ENCODE measurements around the gene BTBD9. TPM values are rescaled to one million over a fixed set of nuclear protein-coding genes. Genes with fewer than 3 reads are reported as not detected.

Gene BTBD9
- polyA plus RNA-seq, 4 donors = 5.1 to 10.2 (median 6.7) TPM

GRCh38 chr6:38679668-38680067 lies 39.9 kb upstream of the BTBD9 start:
- Histone ChIP-seq H3K4me1 (ENCODE audit: control insufficient read depth in 3 of 3, insufficient read depth in 2 of 3, low read depth in 1 of 3, low read length in 2 of 3) (no peaks in the 10 kb centered on the region), H3K9me3 (ENCODE audit: control insufficient read depth in 2 of 2, insufficient read depth in 1 of 2, low read depth in 1 of 2, low read length in 1 of 2) (no peaks in the 10 kb centered on the region), H3K36me3 (ENCODE audit: control insufficient read depth in 3 of 3, insufficient read depth in 2 of 3, low read depth in 1 of 3, low read length in 3 of 3) (peaks cover 9 to 22% (median 13%) of the 10 kb centered on the region in 3 donors), H3K27me3 (ENCODE audit: control insufficient read depth in 3 of 3, insufficient read depth in 3 of 3, low read length in 3 of 3) (no peaks in the 10 kb centered on the region), H3K4me3 (ENCODE audit: low read depth in 1 of 3, low read length in 3 of 3) (no peak overlapping the region), H3K27ac (ENCODE audit: low read depth in 1 of 3, low read length in 2 of 3) (no peak overlapping the region)
- no peak for FAIRE-seq
- no peak for DNase-seq
- WGBS, 3 donors = 86 to 98% (median 90%) methylated on average over 1 of the region's 1 CpG

GRCh38 chr6:38678178-38678760 lies 38.5 kb upstream of the BTBD9 start:
- no peak for DNase-seq
- H3K36me3 ChIP-seq (ENCODE audit: control insufficient read depth in 3 of 3, insufficient read depth in 2 of 3, low read depth in 1 of 3, low read length in 3 of 3) = peaks cover 11 to 19% (median 13%) of the 10 kb centered on the region in 3 donors
- H3K9me3 ChIP-seq (ENCODE audit: control insufficient read depth in 2 of 2, insufficient read depth in 1 of 2, low read depth in 1 of 2, low read length in 1 of 2) = no peaks in the 10 kb centered on the region
- no peaks in the 10 kb centered on the region for H3K27me3 ChIP-seq (ENCODE audit: control insufficient read depth in 3 of 3, insufficient read depth in 3 of 3, low read length in 3 of 3)
- FAIRE-seq = no peak
- peak overlapping the region in 1 of 3 donors; percentile 62 for H3K27ac ChIP-seq (ENCODE audit: low read depth in 1 of 3, low read length in 2 of 3)
- WGBS, 3 donors = 89 to 93% (median 91%) methylated on average over 7 of the region's 7 CpGs
- H3K4me3 ChIP-seq (ENCODE audit: low read depth in 1 of 3, low read length in 3 of 3) = no peak overlapping the region
- H3K4me1 ChIP-seq (ENCODE audit: control insufficient read depth in 3 of 3, insufficient read depth in 2 of 3, low read depth in 1 of 3, low read length in 2 of 3) = peaks cover 0 to 4% (median 0%) of the 10 kb centered on the region in 3 donors

- Histone ChIP-seq H3K4me3 (ENCODE audit: low read depth in 1 of 3, low read length in 3 of 3) (no peak overlapping the region), H3K36me3 (ENCODE audit: control insufficient read depth in 3 of 3, insufficient read depth in 2 of 3, low read depth in 1 of 3, low read length in 3 of 3) (peaks cover 11 to 19% (median 12%) of the 10 kb centered on the region in 3 donors), H3K9me3 (ENCODE audit: control insufficient read depth in 2 of 2, insufficient read depth in 1 of 2, low read depth in 1 of 2, low read length in 1 of 2) (no peaks in the 10 kb centered on the region), H3K27ac (ENCODE audit: low read depth in 1 of 3, low read length in 2 of 3) (peak overlapping the region in 1 of 3 donors; percentile 58), H3K4me1 (ENCODE audit: control insufficient read depth in 3 of 3, insufficient read depth in 2 of 3, low read depth in 1 of 3, low read length in 2 of 3) (peaks cover 0 to 4% (median 0%) of the 10 kb centered on the region in 3 donors), H3K27me3 (ENCODE audit: control insufficient read depth in 3 of 3, insufficient read depth in 3 of 3, low read length in 3 of 3) (no peaks in the 10 kb centered on the region)
- WGBS, 3 donors = 74 to 94% (median 80%) methylated on average over 1 of the region's 1 CpG
- DNase-seq = no peak
- FAIRE-seq = no peak
Measured at GRCh38 chr6:38676974-38677544, 37.3 kb upstream of the BTBD9 start.

- H3K4me1 ChIP-seq (ENCODE audit: control insufficient read depth in 3 of 3, insufficient read depth in 2 of 3, low read depth in 1 of 3, low read length in 2 of 3) = peaks cover 0 to 4% (median 0%) of the 10 kb centered on the region in 3 donors
- DNase-seq = no peak
- H3K36me3 ChIP-seq (ENCODE audit: control insufficient read depth in 3 of 3, insufficient read depth in 2 of 3, low read depth in 1 of 3, low read length in 3 of 3) = peaks cover 6 to 19% (median 9%) of the 10 kb centered on the region in 3 donors
- H3K27me3 ChIP-seq (ENCODE audit: control insufficient read depth in 3 of 3, insufficient read depth in 3 of 3, low read length in 3 of 3) = no peaks in the 10 kb centered on the region
- WGBS, 3 donors = 75 to 83% (median 75%) methylated on average over 2 of the region's 2 CpGs
- no peak for FAIRE-seq
- H3K4me3 ChIP-seq (ENCODE audit: low read depth in 1 of 3, low read length in 3 of 3) = no peak overlapping the region
- H3K27ac ChIP-seq (ENCODE audit: low read depth in 1 of 3, low read length in 2 of 3) = peak overlapping the region in 1 of 3 donors; percentile 5
- no peaks in the 10 kb centered on the region for H3K9me3 ChIP-seq (ENCODE audit: control insufficient read depth in 2 of 2, insufficient read depth in 1 of 2, low read depth in 1 of 2, low read length in 1 of 2)
Measured at GRCh38 chr6:38676236-38676973, 36.7 kb upstream of the BTBD9 start.

- H3K27ac ChIP-seq (ENCODE audit: low read depth in 1 of 3, low read length in 2 of 3) = no peak overlapping the region
- WGBS, 3 donors = 33 to 38% (median 36%) methylated on average over 9 of the region's 9 CpGs
- no peak for DNase-seq
Measured at GRCh38 chr6:38673397-38674165, 33.9 kb upstream of the BTBD9 start.

GRCh38 chr6:38671885-38672467 lies 32.2 kb upstream of the BTBD9 start:
- H3K36me3 ChIP-seq (ENCODE audit: control insufficient read depth in 3 of 3, insufficient read depth in 2 of 3, low read depth in 1 of 3, low read length in 3 of 3) = peaks cover 0 to 6% (median 0%) of the 10 kb centered on the region in 3 donors
- peaks cover 0 to 4% (median 0%) of the 10 kb centered on the region in 3 donors for H3K4me1 ChIP-seq (ENCODE audit: control insufficient read depth in 3 of 3, insufficient read depth in 2 of 3, low read depth in 1 of 3, low read length in 2 of 3)
- H3K9me3 ChIP-seq (ENCODE audit: control insufficient read depth in 2 of 2, insufficient read depth in 1 of 2, low read depth in 1 of 2, low read length in 1 of 2) = no peaks in the 10 kb centered on the region
- no peak overlapping the region for H3K27ac ChIP-seq (ENCODE audit: low read depth in 1 of 3, low read length in 2 of 3)
- H3K27me3 ChIP-seq (ENCODE audit: control insufficient read depth in 3 of 3, insufficient read depth in 3 of 3, low read length in 3 of 3) = no peaks in the 10 kb centered on the region
- 11 to 13% (median 11%) methylated on average over 2 of the region's 2 CpGs for WGBS, 3 donors
- DNase-seq (peak; percentile 59 to 68), FAIRE-seq (peak; percentile 55)
- no peak overlapping the region for H3K4me3 ChIP-seq (ENCODE audit: low read depth in 1 of 3, low read length in 3 of 3)

More at GRCh38 chr6:38673397-38674165, 33.9 kb upstream of the BTBD9 start:
- no peaks in the 10 kb centered on the region for H3K9me3 ChIP-seq (ENCODE audit: control insufficient read depth in 2 of 2, insufficient read depth in 1 of 2, low read depth in 1 of 2, low read length in 1 of 2)
- H3K4me3 ChIP-seq (ENCODE audit: low read depth in 1 of 3, low read length in 3 of 3) = no peak overlapping the region
- no peaks in the 10 kb centered on the region for H3K27me3 ChIP-seq (ENCODE audit: control insufficient read depth in 3 of 3, insufficient read depth in 3 of 3, low read length in 3 of 3)
- no peak for FAIRE-seq
- H3K4me1 ChIP-seq (ENCODE audit: control insufficient read depth in 3 of 3, insufficient read depth in 2 of 3, low read depth in 1 of 3, low read length in 2 of 3) = peaks cover 0 to 4% (median 0%) of the 10 kb centered on the region in 3 donors
- peaks cover 3 to 7% (median 7%) of the 10 kb centered on the region in 3 donors for H3K36me3 ChIP-seq (ENCODE audit: control insufficient read depth in 3 of 3, insufficient read depth in 2 of 3, low read depth in 1 of 3, low read length in 3 of 3)

- Histone ChIP-seq H3K36me3 (ENCODE audit: control insufficient read depth in 3 of 3, insufficient read depth in 2 of 3, low read depth in 1 of 3, low read length in 3 of 3) (peaks cover 0 to 2% (median 0%) of the 10 kb centered on the region in 3 donors), H3K9me3 (ENCODE audit: control insufficient read depth in 2 of 2, insufficient read depth in 1 of 2, low read depth in 1 of 2, low read length in 1 of 2) (no peaks in the 10 kb centered on the region), H3K4me1 (ENCODE audit: control insufficient read depth in 3 of 3, insufficient read depth in 2 of 3, low read depth in 1 of 3, low read length in 2 of 3) (no peaks in the 10 kb centered on the region), H3K4me3 (ENCODE audit: low read depth in 1 of 3, low read length in 3 of 3) (no peak overlapping the region), H3K27ac (ENCODE audit: low read depth in 1 of 3, low read length in 2 of 3) (no peak overlapping the region), H3K27me3 (ENCODE audit: control insufficient read depth in 3 of 3, insufficient read depth in 3 of 3, low read length in 3 of 3) (no peaks in the 10 kb centered on the region)
- WGBS, 3 donors = 90 to 99% (median 93%) methylated on average over 3 of the region's 3 CpGs
- no peak for DNase-seq
- no peak for FAIRE-seq
Measured at GRCh38 chr6:38658418-38659167, 18.9 kb upstream of the BTBD9 start.

Data from small intestine (tissue), 7 donors.